Activated T-helper 17 cell treated with anti-CD3 and anti-CD28 coated beads, Interleukin-2, amount 50 U/mL, for 72 hours (primary cell): Measurements from ENCODE around the gene ANKRD39. TPM values are rescaled to one million over a fixed set of nuclear protein-coding genes. Genes with fewer than 3 reads are reported as not detected.

ENCODE experiments used
- ATAC-seq: fragments of 150-1000 bp; cut with Tn5 transposase; replicated peaks from 2 replicates; pipeline ENCODE4 v1.10.0; 2021; ENCODE audit warnings: mild to moderate bottlenecking, moderate library complexity
- H3K27ac Mint-ChIP-seq: one replicate; pipeline ENCODE4 v1.8.0; 2022; ENCODE audit warnings: mixed read lengths
- H3K27me3 Mint-ChIP-seq: one replicate; pipeline ENCODE4 v1.8.0; 2022; ENCODE audit warnings: mixed read lengths
- H3K36me3 Mint-ChIP-seq: one replicate; pipeline ENCODE4 v1.8.0; 2022; ENCODE audit warnings: low read depth, mild to moderate bottlenecking, mixed read lengths
- H3K4me1 Mint-ChIP-seq: one replicate; pipeline ENCODE4 v1.8.0; 2022; ENCODE audit warnings: mixed read lengths
- H3K4me3 Mint-ChIP-seq: one replicate; pipeline ENCODE4 v1.8.0; 2022; ENCODE audit warnings: mild to moderate bottlenecking, mixed read lengths
- H3K9me3 Mint-ChIP-seq: one replicate; pipeline ENCODE4 v1.8.0; 2022; ENCODE audit warnings: mixed read lengths
- total RNA-seq, 2 donors: library from RNA; stranded (reverse); gene quantifications; one replicate each; pipeline ENCODE4 v1.2.3, GENCODE V29; 2022

The ANKRD39 gene
- total RNA-seq, 2 donors from 2014 or later: 25.2 to 52.3 TPM

GRCh38 chr2:96824079-96824870 lies 33.5 kb downstream of the ANKRD39 start:
- Mint-ChIP-seq H3K4me3 (no peak overlapping the region), H3K9me3 (no peaks in the 10 kb centered on the region), H3K4me1 (peaks cover 15% of the 10 kb centered on the region), H3K27ac (peak overlapping the region; percentile 5), H3K27me3 (no peaks in the 10 kb centered on the region), H3K36me3 (peaks cover 65% of the 10 kb centered on the region)
- ATAC-seq: no peak

GRCh38 chr2:96823198-96823597 lies 34.6 kb downstream of the ANKRD39 start:
- Mint-ChIP-seq H3K36me3 (peaks cover 65% of the 10 kb centered on the region), H3K4me1 (peaks cover 26% of the 10 kb centered on the region), H3K4me3 (no peak overlapping the region), H3K27me3 (no peaks in the 10 kb centered on the region), H3K9me3 (no peaks in the 10 kb centered on the region), H3K27ac (no peak overlapping the region)
- ATAC-seq: no peak

GRCh38 chr2:96822786-96823185 lies 35.0 kb downstream of the ANKRD39 start:
- H3K36me3 Mint-ChIP-seq: peaks cover 65% of the 10 kb centered on the region
- peak overlapping the region; percentile 43 for H3K27ac Mint-ChIP-seq
- H3K4me3 Mint-ChIP-seq: no peak overlapping the region
- H3K4me1 Mint-ChIP-seq: peaks cover 30% of the 10 kb centered on the region
- H3K9me3 Mint-ChIP-seq: no peaks in the 10 kb centered on the region
- ATAC-seq: no peak
- no peaks in the 10 kb centered on the region for H3K27me3 Mint-ChIP-seq

- ATAC-seq: no peak
- no peak overlapping the region for H3K4me3 Mint-ChIP-seq
- H3K27me3 Mint-ChIP-seq: no peaks in the 10 kb centered on the region
- H3K9me3 Mint-ChIP-seq: no peaks in the 10 kb centered on the region
- peaks cover 32% of the 10 kb centered on the region for H3K4me1 Mint-ChIP-seq
- peak overlapping the region; percentile 78 for H3K27ac Mint-ChIP-seq
- peaks cover 56% of the 10 kb centered on the region for H3K36me3 Mint-ChIP-seq
These were observed 36.6 kb downstream of the ANKRD39 start for GRCh38 chr2:96821113-96821675.

- Mint-ChIP-seq H3K36me3 (peaks cover 48% of the 10 kb centered on the region), H3K27me3 (no peaks in the 10 kb centered on the region), H3K4me3 (peak overlapping the region; percentile 84), H3K4me1 (peaks cover 37% of the 10 kb centered on the region), H3K27ac (peak overlapping the region; percentile 78), H3K9me3 (no peaks in the 10 kb centered on the region)
- no peak for ATAC-seq
These were observed 37.8 kb downstream of the ANKRD39 start for GRCh38 chr2:96819876-96820511.

GRCh38 chr2:96819128-96819875 lies 38.5 kb downstream of the ANKRD39 start:
- Mint-ChIP-seq H3K27me3 (no peaks in the 10 kb centered on the region), H3K9me3 (no peaks in the 10 kb centered on the region), H3K27ac (no peak overlapping the region), H3K4me3 (peak overlapping the region; percentile 84), H3K36me3 (peaks cover 41% of the 10 kb centered on the region), H3K4me1 (peaks cover 38% of the 10 kb centered on the region)
- no peak for ATAC-seq

GRCh38 chr2:96817882-96818281 lies 39.9 kb downstream of the ANKRD39 start:
- Mint-ChIP-seq H3K36me3 (peaks cover 37% of the 10 kb centered on the region), H3K9me3 (no peaks in the 10 kb centered on the region), H3K27me3 (no peaks in the 10 kb centered on the region), H3K4me3 (peak overlapping the region; percentile 84), H3K4me1 (peaks cover 38% of the 10 kb centered on the region), H3K27ac (no peak overlapping the region)
- ATAC-seq: no peak

- no peak overlapping the region for H3K27ac Mint-ChIP-seq
- H3K4me1 Mint-ChIP-seq: peaks cover 38% of the 10 kb centered on the region
- no peak for ATAC-seq
These were observed 40.7 kb downstream of the ANKRD39 start for GRCh38 chr2:96816836-96817702.

GRCh38 chr2:96816127-96816835 lies 41.5 kb downstream of the ANKRD39 start, which contains the start of gene CNNM3:
Gene CNNM3 (plus strand): TSS chr2:96816268. CDS start chr2:96816278, 10 bp downstream.
- Mint-ChIP-seq H3K36me3 (peaks cover 30% of the 10 kb centered on the region), H3K27me3 (no peaks in the 10 kb centered on the region), H3K4me3 (peak within 1 kb of the TSS; percentile 85), H3K27ac (peak within 1 kb of the TSS; percentile 67), H3K4me1 (peaks cover 38% of the 10 kb centered on the region), H3K9me3 (no peaks in the 10 kb centered on the region)
- ATAC-seq: peak; percentile 94

More at GRCh38 chr2:96816836-96817702, 40.7 kb downstream of the ANKRD39 start:
- H3K9me3 Mint-ChIP-seq: no peaks in the 10 kb centered on the region
- peak overlapping the region; percentile 84 for H3K4me3 Mint-ChIP-seq
- H3K27me3 Mint-ChIP-seq: no peaks in the 10 kb centered on the region
- peaks cover 31% of the 10 kb centered on the region for H3K36me3 Mint-ChIP-seq

GRCh38 chr2:96815326-96816126 lies 42.3 kb downstream of the ANKRD39 start:
- no peaks in the 10 kb centered on the region for H3K9me3 Mint-ChIP-seq
- H3K36me3 Mint-ChIP-seq: peaks cover 29% of the 10 kb centered on the region
- H3K27me3 Mint-ChIP-seq: no peaks in the 10 kb centered on the region
- ATAC-seq: peak; percentile 4
- peak overlapping the region; percentile 67 for H3K27ac Mint-ChIP-seq
- peak overlapping the region; percentile 85 for H3K4me3 Mint-ChIP-seq
- peaks cover 35% of the 10 kb centered on the region for H3K4me1 Mint-ChIP-seq

- Mint-ChIP-seq H3K4me3 (no peak overlapping the region), H3K36me3 (peaks cover 12% of the 10 kb centered on the region), H3K4me1 (peaks cover 17% of the 10 kb centered on the region), H3K27me3 (no peaks in the 10 kb centered on the region), H3K9me3 (no peaks in the 10 kb centered on the region), H3K27ac (no peak overlapping the region)
- no peak for ATAC-seq
These were observed 44.2 kb downstream of the ANKRD39 start for GRCh38 chr2:96813656-96814055.

- no peak for ATAC-seq
- Mint-ChIP-seq H3K9me3 (no peaks in the 10 kb centered on the region), H3K4me1 (peaks cover 7% of the 10 kb centered on the region), H3K4me3 (no peak overlapping the region), H3K27me3 (no peaks in the 10 kb centered on the region), H3K36me3 (no peaks in the 10 kb centered on the region), H3K27ac (no peak overlapping the region)
These were observed 45.9 kb downstream of the ANKRD39 start for GRCh38 chr2:96811917-96812316.
